OCI-LY3 (cell line): ENCODE measurements around the gene FRZB.

Experiments used
- H2AFZ ChIP-seq: fragments of 200-600, 300-600 bp; shearing (Covaris generic); 2 replicates; pipeline ENCODE4 v1.6.0; 2014; ENCODE audit warnings: antibody characterized with exemption, low read depth, low read length
- H3K27ac ChIP-seq: fragments of 200-600, 300-600 bp; sonication (generic); 2 replicates; pipeline ENCODE4 v1.5.1; 2014; ENCODE audit warnings: mild to moderate bottlenecking, low read length, moderate library complexity, mixed read lengths
- H3K27me3 ChIP-seq: fragments of 200-600, 300-600 bp; sonication (generic); 2 replicates; pipeline ENCODE4 v1.6.1; 2014; ENCODE audit warnings: low read depth, low read length, mixed read lengths
- H3K36me3 ChIP-seq: fragments of 200-600, 300-600 bp; sonication (generic); replicated peaks from 2 replicates; pipeline ENCODE3; 2014; ENCODE audit warnings: low read depth, low read length, mixed read lengths
- H3K4me1 ChIP-seq: fragments of 300-600, 200-600 bp; sonication (generic); 2 replicates; pipeline ENCODE4 v1.6.1; 2014; ENCODE audit warnings: low read length, mixed read lengths
- H3K4me2 ChIP-seq: fragments of 200-600, 300-600 bp; sonication (generic); 2 replicates; pipeline ENCODE4 v1.6.1; 2014; ENCODE audit warnings: low read length, mixed read lengths
- H3K4me3 ChIP-seq: fragments of 300-600, 200-600 bp; sonication (generic); 2 replicates; pipeline ENCODE4 v1.5.1; 2014; ENCODE audit warnings: antibody characterized with exemption, mild to moderate bottlenecking, low read length, moderate library complexity
- H3K79me2 ChIP-seq: fragments of 300-600, 200-600 bp; shearing (Covaris generic); 2 replicates; pipeline ENCODE4 v1.6.1; 2014; ENCODE audit warnings: mild to moderate bottlenecking, low read length, mixed read lengths
- H3K9ac ChIP-seq: fragments of 300-600, 200-600 bp; shearing (Covaris generic); 2 replicates; pipeline ENCODE4 v1.6.0; 2014; ENCODE audit warnings: mild to moderate bottlenecking, low read length, moderate library complexity
- H3K9me3 ChIP-seq: fragments of 200-600, 300-600 bp; shearing (Covaris generic); 2 replicates; pipeline ENCODE4 v1.6.1; 2014; ENCODE audit warnings: low read length, mixed read lengths; ENCODE audit not compliant: insufficient read depth
- H4K20me1 ChIP-seq: fragments of 200-600, 300-600 bp; sonication (generic); 2 replicates; pipeline ENCODE4 v1.6.1; 2016; ENCODE audit warnings: low read length, mixed read lengths; ENCODE audit not compliant: insufficient read depth
- EZH2phosphoT487 ChIP-seq: fragments of 200-600 bp; shearing (Covaris generic); IDR thresholded peaks from 2 replicates; pipeline ENCODE4 v1.6.1; 2018; ENCODE audit warnings: antibody characterized with exemption, mixed run types, low read depth
- TF ChIP-seq, protein P1 (sequence below): fragments of 200-600, 300-600 bp; sonication (generic); IDR thresholded peaks from 2 replicates; pipeline ENCODE4 v1.5.1; 2014; ENCODE audit warnings: antibody characterized with exemption, low read length, low read depth

FRZB gene

DNA sequence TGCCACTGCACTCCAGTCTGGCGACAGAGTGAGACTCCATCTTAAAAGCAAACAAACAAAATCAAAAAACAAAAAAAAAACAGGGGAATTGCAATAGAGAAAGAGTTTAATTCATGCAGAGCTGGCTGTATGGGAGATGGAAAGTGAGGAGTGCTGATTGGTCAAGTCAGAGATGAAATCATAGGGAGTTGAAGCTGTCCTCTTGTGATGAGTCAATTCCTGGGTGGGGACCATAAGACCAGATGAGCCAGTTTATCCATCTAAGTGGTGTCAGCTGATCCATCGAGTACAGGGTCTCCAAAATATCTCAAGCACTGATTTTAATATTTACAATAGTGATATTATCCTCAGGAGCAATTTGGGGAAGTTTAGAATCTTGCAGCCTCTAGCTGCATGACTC is 45.3 kb downstream of the FRZB start:
- H4K20me1 ChIP-seq, result no peaks in the 10 kb centered on the region
- no peak for TF ChIP-seq EZH2phosphoT487
- TF ChIP-seq, protein P1, sequence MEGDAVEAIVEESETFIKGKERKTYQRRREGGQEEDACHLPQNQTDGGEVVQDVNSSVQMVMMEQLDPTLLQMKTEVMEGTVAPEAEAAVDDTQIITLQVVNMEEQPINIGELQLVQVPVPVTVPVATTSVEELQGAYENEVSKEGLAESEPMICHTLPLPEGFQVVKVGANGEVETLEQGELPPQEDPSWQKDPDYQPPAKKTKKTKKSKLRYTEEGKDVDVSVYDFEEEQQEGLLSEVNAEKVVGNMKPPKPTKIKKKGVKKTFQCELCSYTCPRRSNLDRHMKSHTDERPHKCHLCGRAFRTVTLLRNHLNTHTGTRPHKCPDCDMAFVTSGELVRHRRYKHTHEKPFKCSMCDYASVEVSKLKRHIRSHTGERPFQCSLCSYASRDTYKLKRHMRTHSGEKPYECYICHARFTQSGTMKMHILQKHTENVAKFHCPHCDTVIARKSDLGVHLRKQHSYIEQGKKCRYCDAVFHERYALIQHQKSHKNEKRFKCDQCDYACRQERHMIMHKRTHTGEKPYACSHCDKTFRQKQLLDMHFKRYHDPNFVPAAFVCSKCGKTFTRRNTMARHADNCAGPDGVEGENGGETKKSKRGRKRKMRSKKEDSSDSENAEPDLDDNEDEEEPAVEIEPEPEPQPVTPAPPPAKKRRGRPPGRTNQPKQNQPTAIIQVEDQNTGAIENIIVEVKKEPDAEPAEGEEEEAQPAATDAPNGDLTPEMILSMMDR, result no peak
- no peaks in the 10 kb centered on the region for H3K36me3 ChIP-seq
- H3K27me3 ChIP-seq, result 0 out of 2 replicates have a peak, but pooled peaks cover 7% of the 10 kb centered on the region
- no peaks in the 10 kb centered on the region for H3K9me3 ChIP-seq
- H3K27ac ChIP-seq, result no peak overlapping the region
- no peak overlapping the region for H3K9ac ChIP-seq
- no peaks in the 10 kb centered on the region for H3K79me2 ChIP-seq
- no peak overlapping the region for H3K4me2 ChIP-seq
- H3K4me3 ChIP-seq, result no peak overlapping the region
- no peak overlapping the region for H2AFZ ChIP-seq
- H3K4me1 ChIP-seq, result no peaks in the 10 kb centered on the region

DNA sequence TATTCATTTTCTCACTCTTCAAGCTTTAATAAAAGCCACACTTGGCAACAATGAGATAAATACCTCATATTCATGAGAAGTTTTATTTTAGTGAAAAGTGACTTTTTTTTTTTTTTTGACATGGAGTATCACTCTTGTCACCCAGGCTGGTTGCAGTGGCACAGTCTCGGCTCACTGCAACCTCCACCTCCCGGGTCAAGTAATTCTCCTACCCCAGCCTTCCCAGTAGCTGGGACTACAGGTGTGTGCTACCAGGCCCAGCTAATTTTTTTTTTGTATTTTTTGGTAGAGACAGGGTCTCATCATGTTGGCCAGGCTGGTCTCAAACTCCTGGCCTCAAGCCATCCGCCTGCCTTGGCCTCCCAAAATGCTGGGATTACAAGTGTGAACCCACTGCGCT is 47.0 kb downstream of the FRZB start:
- Histone ChIP-seq H3K27ac (no peak overlapping the region), H3K4me1 (no peaks in the 10 kb centered on the region), H4K20me1 (no peaks in the 10 kb centered on the region), H3K9ac (no peak overlapping the region), H2AFZ (no peak overlapping the region), H3K4me3 (no peak overlapping the region), H3K9me3 (no peaks in the 10 kb centered on the region), H3K36me3 (no peaks in the 10 kb centered on the region), H3K27me3 (peaks cover 7% of the 10 kb centered on the region; the same call in 1 of the 2 replicates), H3K4me2 (no peak overlapping the region), H3K79me2 (no peaks in the 10 kb centered on the region)
- TF ChIP-seq, protein P1, result no peak
- no peak for TF ChIP-seq EZH2phosphoT487

DNA sequence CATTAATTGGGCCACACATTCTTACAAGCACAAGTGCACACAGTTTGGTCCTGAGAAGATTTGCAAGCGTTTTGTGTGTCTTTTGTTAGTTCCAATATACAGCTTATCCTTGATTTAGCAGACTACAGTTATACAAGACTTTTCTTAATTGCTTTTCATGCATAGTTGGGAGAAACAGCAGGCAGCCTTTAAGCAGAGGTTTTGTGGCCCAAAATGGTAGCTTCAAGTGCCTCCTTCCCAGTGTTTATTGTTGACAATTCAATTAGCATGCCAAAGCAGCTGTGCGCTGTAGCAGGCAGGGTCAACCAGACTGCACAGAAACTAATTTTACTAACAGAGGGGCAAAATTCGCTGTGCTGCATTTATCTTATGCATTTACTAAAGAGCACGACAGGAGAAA is 47.5 kb downstream of the FRZB start:
- Histone ChIP-seq H4K20me1 (no peaks in the 10 kb centered on the region), H2AFZ (no peak overlapping the region), H3K4me1 (no peaks in the 10 kb centered on the region), H3K36me3 (no peaks in the 10 kb centered on the region), H3K27me3 (peaks cover 7% of the 10 kb centered on the region; the same call in 1 of the 2 replicates), H3K79me2 (no peaks in the 10 kb centered on the region), H3K9ac (no peak overlapping the region), H3K4me3 (no peak overlapping the region), H3K9me3 (no peaks in the 10 kb centered on the region), H3K27ac (no peak overlapping the region), H3K4me2 (no peak overlapping the region)
- TF ChIP-seq, protein P1, result no peak
- TF ChIP-seq EZH2phosphoT487, result no peak

DNA sequence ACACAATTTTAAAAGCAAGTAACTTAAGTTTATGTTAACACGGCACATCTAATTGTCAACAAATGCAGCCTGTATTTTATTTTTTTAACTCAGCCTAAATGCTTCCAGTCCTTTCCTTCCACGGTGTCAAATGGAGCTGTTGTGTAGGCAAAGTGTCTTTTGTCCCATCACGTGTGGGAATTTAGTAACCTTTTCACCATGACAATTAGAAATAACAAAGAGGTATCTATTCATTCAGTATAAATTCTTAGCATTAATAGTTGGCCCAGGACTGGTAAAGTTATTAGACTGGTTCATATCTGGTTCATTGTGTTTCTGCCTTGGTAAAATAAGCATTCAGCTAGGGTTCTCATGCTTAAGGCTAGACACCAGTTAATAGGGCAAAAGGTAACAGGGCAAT is 47.9 kb downstream of the FRZB start:
- Histone ChIP-seq H3K79me2 (no peaks in the 10 kb centered on the region), H3K27me3 (peaks cover 10% of the 10 kb centered on the region; the same call in 1 of the 2 replicates), H3K4me1 (no peaks in the 10 kb centered on the region), H4K20me1 (no peaks in the 10 kb centered on the region), H3K36me3 (no peaks in the 10 kb centered on the region), H3K9me3 (no peaks in the 10 kb centered on the region), H3K27ac (no peak overlapping the region), H3K9ac (no peak overlapping the region), H3K4me3 (no peak overlapping the region), H2AFZ (no peak overlapping the region), H3K4me2 (no peak overlapping the region)
- TF ChIP-seq EZH2phosphoT487, result no peak
- TF ChIP-seq, protein P1, result no peak
